Measurements from ENCODE around the gene MGLL.

DNA sequence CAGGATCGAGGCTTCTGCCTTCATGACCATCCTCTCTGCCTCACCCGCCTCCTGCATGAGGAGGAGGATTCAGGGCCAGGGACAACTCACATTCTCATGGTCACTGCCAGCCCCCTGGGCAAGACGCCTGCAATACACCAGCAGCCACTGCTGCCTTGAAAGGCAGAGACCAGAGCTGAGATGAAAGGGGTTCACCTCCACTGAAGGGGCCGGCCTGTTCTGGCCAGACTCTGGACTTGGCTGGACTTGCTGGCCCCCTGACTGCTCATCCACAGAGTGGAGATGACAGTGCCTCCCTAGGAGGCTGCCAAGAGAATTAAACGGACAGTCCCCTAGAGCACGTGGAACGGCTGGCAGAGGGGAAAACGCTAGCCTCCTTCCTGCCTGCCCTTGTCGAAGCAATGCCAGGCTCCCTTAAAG lies 35.2 kb downstream of the MGLL start:
- TF ChIP-seq, protein P1, sequence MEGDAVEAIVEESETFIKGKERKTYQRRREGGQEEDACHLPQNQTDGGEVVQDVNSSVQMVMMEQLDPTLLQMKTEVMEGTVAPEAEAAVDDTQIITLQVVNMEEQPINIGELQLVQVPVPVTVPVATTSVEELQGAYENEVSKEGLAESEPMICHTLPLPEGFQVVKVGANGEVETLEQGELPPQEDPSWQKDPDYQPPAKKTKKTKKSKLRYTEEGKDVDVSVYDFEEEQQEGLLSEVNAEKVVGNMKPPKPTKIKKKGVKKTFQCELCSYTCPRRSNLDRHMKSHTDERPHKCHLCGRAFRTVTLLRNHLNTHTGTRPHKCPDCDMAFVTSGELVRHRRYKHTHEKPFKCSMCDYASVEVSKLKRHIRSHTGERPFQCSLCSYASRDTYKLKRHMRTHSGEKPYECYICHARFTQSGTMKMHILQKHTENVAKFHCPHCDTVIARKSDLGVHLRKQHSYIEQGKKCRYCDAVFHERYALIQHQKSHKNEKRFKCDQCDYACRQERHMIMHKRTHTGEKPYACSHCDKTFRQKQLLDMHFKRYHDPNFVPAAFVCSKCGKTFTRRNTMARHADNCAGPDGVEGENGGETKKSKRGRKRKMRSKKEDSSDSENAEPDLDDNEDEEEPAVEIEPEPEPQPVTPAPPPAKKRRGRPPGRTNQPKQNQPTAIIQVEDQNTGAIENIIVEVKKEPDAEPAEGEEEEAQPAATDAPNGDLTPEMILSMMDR (IDR thresholded peaks at IDR 0.05; ENCODE audit: low read length): no peak
- TF ChIP-seq EZH2 (optimal IDR thresholded peaks at IDR 0.05; ENCODE audit: low read depth, low read length) (no peak), EZH2phosphoT487 (IDR thresholded peaks at IDR 0.05; ENCODE audit: low read length) (no peak)

Measured in MM.1S (cell line).